NOMO-1 treated with dmso at 0.1 percent for 144 hours (cell line): ENCODE data around the gene OLFML2A.

Experiments used
- DNase-seq: peaks from one replicate; lab custom pipeline; 2025; ENCODE audit not compliant: unreplicated experiment; lab: John Stamatoyannopoulos, UW

Gene OLFML2A

DNA sequence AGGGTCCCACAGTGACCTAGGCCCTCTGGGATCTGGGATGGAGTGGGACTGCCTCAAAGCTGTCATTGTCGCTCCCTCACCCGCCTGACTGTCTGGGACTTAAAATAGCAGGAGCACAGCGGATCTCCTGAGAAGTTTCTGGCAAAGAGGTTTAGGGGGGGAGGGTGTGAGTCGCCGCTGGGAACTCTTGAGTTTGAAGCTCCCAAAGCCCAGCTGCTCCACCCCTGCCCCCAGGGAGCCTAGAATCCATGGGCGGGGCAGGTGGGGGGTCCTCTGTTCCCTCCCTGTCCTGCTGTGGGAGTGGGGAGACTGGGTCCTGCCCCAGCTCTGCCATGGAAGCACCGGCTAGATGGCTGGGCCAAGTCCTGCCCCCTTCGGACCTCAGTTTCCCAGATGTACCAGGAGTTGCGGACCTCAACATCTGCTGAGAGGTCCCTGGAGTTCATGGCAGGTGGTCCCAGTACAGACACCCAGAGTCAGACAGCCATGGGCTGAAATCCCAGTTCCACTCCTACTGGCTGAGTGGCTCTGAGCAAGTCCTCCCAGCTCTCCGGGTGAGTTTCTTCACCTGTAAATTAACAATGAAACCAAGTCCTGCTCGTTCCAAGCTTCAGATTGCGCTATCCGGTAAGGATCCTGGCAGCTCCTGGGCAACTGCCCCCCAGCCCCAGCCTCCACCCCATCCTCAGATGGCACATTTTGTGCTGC lies 75.3 kb downstream of the OLFML2A start:
- no peak for DNase-seq

- peak; percentile 64 for DNase-seq
Measured at GRCh38 chr9:124852829-124853531, 76.0 kb downstream of the OLFML2A start, which contains the start of gene WDR38. WDR38 (plus strand) TSS chr9:124853460; CDS start chr9:124853532, 72 bp downstream.

DNA sequence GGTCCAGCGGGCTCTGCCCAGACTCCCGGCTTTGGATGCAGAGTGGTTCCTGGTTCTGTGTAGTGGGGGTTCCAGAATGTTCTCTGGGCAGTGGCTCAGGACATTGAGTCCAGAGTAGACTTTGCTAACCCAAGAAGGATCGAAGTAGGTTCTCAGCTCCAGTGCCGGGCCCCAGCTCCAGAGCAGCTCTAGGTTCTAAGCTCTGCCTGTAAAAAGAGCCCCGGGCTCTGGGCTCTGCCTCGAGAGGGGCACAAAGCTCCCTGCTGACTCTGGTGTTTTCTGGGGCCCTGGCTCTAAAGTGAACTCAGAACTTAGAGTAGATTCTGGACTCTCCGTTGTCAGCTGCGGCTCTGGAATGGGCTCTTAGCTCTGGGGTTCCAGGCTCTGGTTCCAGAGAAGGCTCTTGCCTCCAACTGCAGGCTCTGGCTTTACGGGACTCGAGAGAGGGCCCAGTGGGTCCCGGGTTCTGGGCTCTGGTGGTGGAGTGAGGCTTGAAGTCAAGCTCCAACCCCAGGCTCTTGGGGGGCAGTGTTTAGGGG lies 76.7 kb downstream of the OLFML2A start:
- no peak for DNase-seq

- no peak for DNase-seq
Measured at GRCh38 chr9:124854161-124854560, 77.2 kb downstream of the OLFML2A start.

DNA sequence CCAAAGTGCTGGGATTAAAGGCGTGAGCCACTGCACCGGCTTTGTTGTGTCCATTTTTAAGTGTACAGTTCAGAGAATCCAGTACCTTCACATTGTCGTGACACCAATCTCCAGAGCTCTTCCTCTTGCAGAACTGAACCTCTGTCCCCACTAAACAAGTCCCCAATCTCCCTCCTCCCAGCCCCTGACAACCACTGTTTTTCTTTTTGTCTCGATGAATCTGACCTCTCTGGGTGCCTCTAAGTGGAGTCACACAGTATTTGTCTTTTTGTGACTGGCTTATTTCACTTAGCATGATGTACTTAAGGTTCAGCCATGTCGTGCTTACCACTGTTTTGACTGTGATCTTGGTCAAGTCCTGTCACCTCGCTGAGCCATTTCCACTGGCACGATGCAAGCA lies 77.9 kb downstream of the OLFML2A start:
- DNase-seq, result no peak

- DNase-seq, result no peak
Measured at GRCh38 chr9:124855566-124855943, 78.6 kb downstream of the OLFML2A start.

DNA sequence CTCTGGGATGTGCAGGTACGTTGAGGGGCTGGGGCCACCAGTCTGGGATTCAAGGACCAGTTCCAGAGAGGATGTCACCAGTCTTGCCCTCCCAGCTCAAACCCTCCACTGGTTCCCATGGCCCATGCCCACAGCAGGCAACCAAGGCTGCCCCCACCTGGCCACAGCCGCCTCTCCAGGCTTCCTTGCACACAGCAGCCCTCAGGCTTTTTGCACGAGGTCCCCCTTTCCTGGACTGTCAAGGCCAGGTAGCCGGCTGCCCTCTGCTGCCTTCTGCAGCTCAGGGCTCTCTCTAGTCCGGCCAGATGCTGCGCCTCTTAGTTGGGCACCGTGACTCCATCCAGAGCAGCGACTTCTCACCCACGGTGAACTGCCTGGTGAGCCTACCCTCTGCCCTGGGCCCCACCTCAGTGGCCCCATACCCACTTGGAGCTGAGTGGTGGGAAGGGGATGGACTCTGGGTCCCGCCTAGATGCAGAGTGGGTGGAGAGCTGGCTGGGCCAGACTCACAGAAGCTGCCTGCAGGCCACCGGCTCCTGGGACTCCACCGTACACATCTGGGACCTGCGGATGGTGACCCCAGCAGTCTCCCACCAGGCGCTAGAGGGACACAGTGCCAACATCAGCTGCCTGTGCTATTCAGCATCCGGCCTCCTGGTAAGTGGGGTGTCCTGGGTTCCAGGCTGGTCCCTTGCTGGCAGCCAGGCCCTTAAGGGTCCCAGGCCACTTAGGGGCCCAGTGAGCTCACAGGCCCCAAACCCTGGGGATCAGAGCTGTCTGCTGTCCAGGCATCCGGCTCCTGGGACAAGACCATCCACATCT lies 79.2 kb downstream of the OLFML2A start:
- peak; percentile 33 for DNase-seq

DNA sequence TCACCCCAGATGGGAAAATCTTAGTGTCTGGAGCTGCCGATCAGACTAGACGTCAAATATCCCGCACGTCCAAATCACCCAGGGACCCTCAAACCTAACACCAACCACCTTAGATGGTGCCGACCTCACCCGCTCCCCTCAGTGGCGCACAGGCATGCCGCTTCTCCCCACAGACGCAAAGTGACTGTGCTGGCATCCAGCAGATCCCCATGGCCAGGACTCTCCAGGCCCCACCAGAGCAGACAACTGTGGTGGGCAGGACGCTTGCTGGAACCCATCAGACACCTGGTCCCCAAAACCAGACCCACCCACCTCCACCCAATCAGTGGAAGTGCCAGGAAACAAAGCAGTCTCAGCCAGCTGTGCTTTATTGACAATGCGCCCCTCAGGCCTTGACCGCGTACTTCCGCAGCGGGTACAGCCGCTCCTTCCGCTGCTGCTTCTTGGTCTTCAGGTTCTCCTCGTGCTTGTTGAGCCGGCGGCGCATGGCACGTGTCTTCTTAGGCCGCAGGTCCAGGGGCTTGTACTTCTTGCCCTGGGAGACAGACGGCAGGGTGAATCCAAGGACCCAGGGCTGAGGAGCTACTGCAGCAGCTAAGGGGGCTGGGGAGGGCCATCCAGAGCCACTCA lies 80.7 kb downstream of the OLFML2A start:
- DNase-seq, result no peak

DNA sequence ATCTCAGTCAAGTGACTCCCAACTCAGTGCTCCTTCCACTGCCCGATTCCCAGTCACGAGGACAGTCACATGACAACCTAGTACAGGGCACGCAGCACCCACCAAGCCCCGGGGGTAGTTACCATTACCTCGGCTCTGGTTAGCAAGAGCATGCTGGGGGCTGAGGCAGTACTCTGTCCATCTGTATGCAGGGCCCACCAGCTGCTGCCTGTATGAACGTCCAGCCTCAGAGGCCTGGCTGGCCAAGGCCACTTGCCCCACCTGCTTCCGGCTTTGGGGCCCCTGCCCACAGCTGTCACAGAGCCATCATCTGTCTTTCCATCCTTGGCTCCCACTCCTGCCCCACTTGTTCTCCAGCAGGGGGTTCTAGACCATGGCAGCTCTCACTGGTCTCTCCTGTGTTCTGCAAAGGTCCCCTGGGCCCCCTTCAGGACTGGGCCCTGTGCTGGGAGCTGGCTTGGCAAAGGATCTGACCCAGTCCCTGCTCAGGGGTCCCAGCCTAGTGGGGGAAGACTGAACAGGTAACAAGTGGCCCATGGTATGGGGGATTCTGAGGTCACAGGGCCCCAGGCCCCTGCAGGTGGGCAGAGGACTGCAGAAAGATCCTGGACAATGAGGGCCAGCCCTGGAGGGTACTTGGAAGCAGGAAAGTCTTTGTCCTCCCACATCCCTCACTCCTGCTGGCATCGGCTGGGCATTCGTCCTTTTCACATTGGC lies 81.6 kb downstream of the OLFML2A start:
- no peak for DNase-seq

DNA sequence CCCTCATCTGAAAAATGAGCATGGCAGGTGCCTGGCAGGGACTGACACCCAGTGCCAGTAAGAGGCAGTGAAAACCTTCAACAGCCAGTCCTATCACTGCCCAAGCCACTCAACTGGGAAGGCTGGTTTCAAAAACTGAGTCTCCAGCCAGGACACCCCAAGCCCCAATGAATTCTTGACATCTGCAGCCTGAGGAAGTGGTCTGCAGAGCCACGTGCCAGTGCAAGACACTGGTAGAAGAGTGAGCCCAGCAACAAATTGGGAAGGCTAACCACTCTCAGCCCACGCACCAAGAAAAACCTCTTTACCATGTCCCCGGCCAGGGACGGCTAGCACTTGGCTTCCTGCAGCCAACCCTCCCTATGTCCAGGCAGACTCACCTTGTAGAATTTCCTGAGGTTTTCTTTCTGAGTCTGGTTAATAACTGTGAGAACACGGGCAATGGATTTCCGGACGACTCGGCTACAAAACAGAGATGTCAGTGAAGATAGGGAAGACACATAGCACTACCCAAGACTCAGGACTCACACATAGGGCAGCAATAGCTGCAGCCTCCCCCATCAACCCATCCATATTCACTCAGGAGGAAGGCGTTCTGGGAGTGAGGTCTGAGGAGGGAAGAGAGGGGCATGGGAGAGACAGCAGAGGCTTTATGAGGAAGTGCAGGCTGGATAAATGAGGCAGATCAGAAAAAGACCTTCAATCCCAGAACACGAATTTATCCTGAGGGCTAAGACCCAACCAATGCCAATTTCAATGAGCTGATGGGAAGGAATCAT lies 83.1 kb downstream of the OLFML2A start:
- no peak for DNase-seq

- DNase-seq, result no peak
Measured at GRCh38 chr9:124860582-124861341, 83.8 kb downstream of the OLFML2A start.

DNA sequence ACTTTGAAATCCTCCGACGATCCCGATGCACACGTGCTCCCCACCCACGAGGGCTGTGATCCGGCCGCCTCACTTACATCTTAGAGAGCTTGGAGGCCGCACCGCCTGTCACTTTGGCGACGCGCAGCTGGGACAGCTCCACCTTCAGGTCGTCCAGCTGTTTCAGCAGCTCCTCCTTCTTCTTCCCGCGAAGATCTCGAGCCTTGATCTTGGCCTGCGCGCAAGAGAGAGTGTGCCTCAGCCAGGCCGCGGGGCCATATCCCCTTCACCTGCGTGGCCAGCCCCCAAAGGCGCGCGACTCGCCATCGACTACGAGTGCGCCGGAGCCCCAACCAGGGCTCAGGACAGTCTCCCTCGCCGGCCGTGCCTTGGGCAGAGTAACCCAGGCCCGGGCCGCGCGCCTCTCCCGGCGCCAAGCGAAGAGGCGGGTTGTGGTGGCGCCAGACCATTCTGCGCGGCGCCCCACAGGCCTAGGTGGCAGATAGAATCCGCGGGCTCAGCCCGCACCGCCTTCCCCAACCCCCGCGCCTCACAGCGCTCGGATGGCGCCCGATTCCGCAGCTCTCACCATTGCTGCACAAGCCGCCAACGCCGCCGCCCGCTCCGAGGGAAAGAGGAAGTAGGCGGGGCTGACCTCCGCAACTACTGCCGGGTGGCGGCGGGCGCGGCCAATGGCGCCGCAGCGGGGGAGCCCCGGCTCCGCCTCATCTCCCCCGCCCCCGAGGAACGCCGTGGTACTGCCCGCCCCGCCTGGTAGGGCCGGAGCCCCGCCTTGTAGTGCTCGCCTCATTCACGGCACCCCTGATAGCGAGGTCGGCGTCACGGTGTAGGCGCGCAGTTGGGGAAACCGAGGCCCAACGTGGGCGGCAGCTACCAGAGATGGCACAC lies 84.7 kb downstream of the OLFML2A start, which contains the start of the genes ARPC5L and RPL35:
Gene ARPC5L (plus strand): TSS at position 789 of the 888 bp plus-strand sequence. CDS start 7,161 bp downstream, outside the sequence.
Gene RPL35 (minus strand): TSS at position 616 of the 888 bp plus-strand sequence. CDS start 45 bp downstream, at position 571.
- peak; percentile 93 for DNase-seq

GRCh38 chr9:124863371-124863871 lies 86.5 kb downstream of the OLFML2A start:
- no peak for DNase-seq
